HEK293T (cell line): ENCODE measurements around the gene GTF2H4.

Source experiments
- BHLHE40 ChIP-seq: fragments of 450-650 bp; IDR thresholded peaks from 2 replicates; pipeline ENCODE4 v1.6.1; 2016; ENCODE audit warnings: mild to moderate bottlenecking, moderate library complexity, borderline replicate concordance
- ELF4 ChIP-seq: fragments of 450-650 bp; IDR thresholded peaks from 2 replicates; pipeline ENCODE4 v1.6.1; 2017; ENCODE audit warnings: antibody characterized with exemption
- FOXA1 ChIP-seq: fragments of 450-650 bp; IDR thresholded peaks from 2 replicates; pipeline ENCODE4 v1.6.1; 2016; ENCODE audit warnings: mild to moderate bottlenecking
- FOXK2 ChIP-seq: fragments of 450-650 bp; IDR thresholded peaks from 2 replicates; pipeline ENCODE4 v1.6.1; 2016; ENCODE audit warnings: mild to moderate bottlenecking
- FOXM1 ChIP-seq: fragments of 450-650 bp; IDR thresholded peaks from 2 replicates; pipeline ENCODE4 v1.6.1; 2017; ENCODE audit warnings: mild to moderate bottlenecking, borderline replicate concordance
- L3MBTL2 ChIP-seq: fragments of 450-650 bp; conservative IDR thresholded peaks from 2 replicates; pipeline ENCODE4 v1.6.1; 2016; ENCODE audit warnings: mild to moderate bottlenecking
- LEF1 ChIP-seq: fragments of 450-650 bp; IDR thresholded peaks from 2 replicates; pipeline ENCODE4 v1.6.1; 2017; ENCODE audit warnings: mild to moderate bottlenecking, borderline replicate concordance
- NFRKB ChIP-seq: fragments of 450-650 bp; IDR thresholded peaks from 2 replicates; pipeline ENCODE4 v1.6.1; 2016; ENCODE audit warnings: mild to moderate bottlenecking, moderate library complexity
- SP1 ChIP-seq: fragments of 450-650 bp; IDR thresholded peaks from 2 replicates; pipeline ENCODE4 v1.6.1; 2017
- SUZ12 ChIP-seq: fragments of 450-650 bp; IDR thresholded peaks from 2 replicates; pipeline ENCODE4 v1.6.1; 2016; ENCODE audit warnings: mild to moderate bottlenecking
- TARDBP ChIP-seq: fragments of 450-650 bp; IDR thresholded peaks from 2 replicates; pipeline ENCODE4 v1.6.1; 2016
- ZNF384 ChIP-seq: fragments of 450-650 bp; IDR thresholded peaks from 2 replicates; pipeline ENCODE4 v1.6.1; 2016

- no peak for TF ChIP-seq NFRKB
- TF ChIP-seq FOXK2 = no peak
- TF ChIP-seq LEF1 = no peak
- TF ChIP-seq FOXA1 = no peak
- TF ChIP-seq BHLHE40 = no peak
- TF ChIP-seq SP1 = no peak
- no peak for TF ChIP-seq ELF4
- TF ChIP-seq SUZ12 = no peak
- TF ChIP-seq FOXM1 = no peak
- TF ChIP-seq ZNF384 = no peak
- TF ChIP-seq L3MBTL2 = no peak
- TF ChIP-seq TARDBP = no peak
These were observed 10.7 kb downstream of the GTF2H4 start for GRCh38 chr6:30918670-30919069.
